Panc1 (cell line): ENCODE data around the gene OR4P4. TPM values are rescaled to one million over a fixed set of nuclear protein-coding genes. Genes with fewer than 3 reads are reported as not detected.

Experiments used
- ATAC-seq: fragments of 200-7000 bp; cut with Tn5 transposase; 2 replicates; pipeline ENCODE4 v1.9.1; 2020; ENCODE audit warnings: mild to moderate bottlenecking, moderate library complexity
- Bru-seq: library from RNA; stranded (reverse); fragments of 400-500 nt; gene quantifications from one replicate; lab custom pipeline; 2021; lab: Mats Ljungman, UMichigan
- BruChase-seq, 2 experiments: library from RNA; stranded (reverse); fragments of 400-500 nt; gene quantifications; one replicate each; lab custom pipeline; 2021; lab: Mats Ljungman, UMichigan
- BruUV-seq: library from RNA; stranded (reverse); fragments of 400-500 nt; replicated peaks from 2 replicates; lab custom pipeline; 2021; lab: Mats Ljungman, UMichigan
- CTCF ChIA-PET: fragments of 300-600 bp; sonication (Branson Sonifier 250); formaldehyde crosslinking; loops from one replicate; lab custom pipeline; 2022; ENCODE audit warnings: antibody characterized with exemption; lab: Charles Lee
- POLR2A ChIA-PET: fragments of 300-600 bp; sonication (Branson Sonifier 250); formaldehyde crosslinking; loops from one replicate; lab custom pipeline; 2022; ENCODE audit warnings: antibody characterized with exemption; lab: Charles Lee
- DNase-seq: peaks from one replicate; pipeline ENCODE4 v3.0.0-alpha.2; 2010; ENCODE audit warnings: low read depth, low spot score
- H3K27ac ChIP-seq: 2 replicates; pipeline ENCODE4 v1.5.1; 2011; ENCODE audit warnings: mild to moderate bottlenecking, low read length, inconsistent platforms
- H3K27me3 ChIP-seq: fragments of 200-500 bp; sonication (Bioruptor generic); 2 replicates; pipeline ENCODE4 v1.6.0; 2014; ENCODE audit warnings: low read length, inconsistent platforms; ENCODE audit not compliant: control insufficient read depth, insufficient read depth
- H3K36me3 ChIP-seq: fragments of 200-500 bp; sonication (Bioruptor generic); 2 replicates; pipeline ENCODE4 v1.5.1; 2014; ENCODE audit warnings: inconsistent platforms, mild to moderate bottlenecking, low read length, moderate library complexity; ENCODE audit not compliant: control insufficient read depth, insufficient read depth
- H3K4me1 ChIP-seq: 2 replicates; pipeline ENCODE4 v1.5.1; 2011; ENCODE audit warnings: inconsistent platforms, mild to moderate bottlenecking, low read length, moderate library complexity; ENCODE audit not compliant: control insufficient read depth, insufficient read depth
- H3K4me3 ChIP-seq, 2 experiments: 2 replicates each; pipeline ENCODE4 v1.5.1; 2011 to 2012; ENCODE audit warnings: low read depth in 2 of 2, low read length in 2 of 2, mild to moderate bottlenecking in 2 of 2, inconsistent platforms in 1 of 2, moderate library complexity in 1 of 2
- H3K9me3 ChIP-seq: fragments of 200-500 bp; sonication (Bioruptor generic); 2 replicates; pipeline ENCODE4 v1.5.1; 2014; ENCODE audit warnings: low read depth, mild to moderate bottlenecking, inconsistent platforms, low read length, moderate library complexity; ENCODE audit not compliant: control insufficient read depth, insufficient read depth
- CTCF ChIP-seq: fragments of 450-650 bp; IDR thresholded peaks from 2 replicates; pipeline ENCODE4 v1.5.1; 2017; ENCODE audit warnings: mild to moderate bottlenecking
- POLR2AphosphoS5 ChIP-seq: IDR thresholded peaks from 2 replicates; pipeline ENCODE4 v1.6.1; 2012; ENCODE audit warnings: mild to moderate bottlenecking, low read depth, low read length, moderate library complexity
- REST ChIP-seq, 2 experiments: IDR thresholded peaks; 2 replicates each; pipeline ENCODE4 v1.6.1; 2011 to 2012; ENCODE audit warnings: low read depth in 2 of 2, control low read depth in 1 of 2, low read length in 1 of 2, mild to moderate bottlenecking in 1 of 2, moderate library complexity in 1 of 2; ENCODE audit not compliant: insufficient read depth in 1 of 2
- SIN3A ChIP-seq: IDR thresholded peaks from 2 replicates; pipeline ENCODE4 v1.6.1; 2012; ENCODE audit warnings: low read depth, mild to moderate bottlenecking, low read length, moderate library complexity, borderline replicate concordance; ENCODE audit not compliant: insufficient read depth
- TCF7L2 ChIP-seq: IDR thresholded peaks from 2 replicates; pipeline ENCODE4 v1.6.1; 2011; ENCODE audit warnings: mild to moderate bottlenecking, low read depth, low read length, inconsistent platforms
- in situ Hi-C: cut with HindIII; loops from 2 replicates; pipeline ENCODE4 v1.10.0; 2016; ENCODE audit warnings: low sequenced_read_pairs, low pct_unique_long_range_greater_than_20kb
- intact Hi-C: fragments of 100-400 bp; cut with micrococcal nuclease; formaldehyde crosslinking; loops from one replicate; pipeline ENCODE4 v1.10.0; 2022; ENCODE audit not compliant: unreplicated experiment
- long read RNA-seq: library from polyadenylated mRNA; unstranded; transcript quantifications from one replicate; pipeline ENCODE4 v2.0.0, GENCODE V29; 2021; ENCODE audit not compliant: unreplicated experiment
- polyA plus RNA-seq: library from polyadenylated mRNA; unstranded; fragments of >200 nt; gene quantifications from one replicate; pipeline ENCODE4 v1.2.1, GENCODE V29; 2012; ENCODE audit warnings: missing spikeins; ENCODE audit not compliant: insufficient read length
- total RNA-seq: library from RNA; stranded (reverse); gene quantifications from one replicate; pipeline ENCODE4 v1.2.1, GENCODE V29; 2021; ENCODE audit not compliant: unreplicated experiment

OR4P4 gene
- total RNA-seq = not detected
- polyA plus RNA-seq = not detected
- Bru-seq, nascent RNA = not detected
- BruChase-seq, experiment 1, labeled RNA remaining after a 2-hour chase = not detected
- not detected for BruChase-seq, experiment 2, labeled RNA remaining after a 6-hour chase
- long read RNA-seq = 0 reads

GRCh38 chr11:55634813-55635212 is at the start of gene OR4P4:
TSS of gene OR4P4 (plus strand) at chr11:55635113.
- POLR2A ChIA-PET = no interaction called here
- in situ Hi-C loops (no loop called here), intact Hi-C loops (loop anchor here (10.0 kb wide), 1 partner anchor 130 kb away; no protein-coding TSS in a partner anchor)
- Histone ChIP-seq H3K27ac (no peak within 1 kb of the TSS), H3K4me3 (no peak within 1 kb of the TSS), H3K36me3 (no peaks in the 10 kb centered on the region), H3K4me1 (no peaks in the 10 kb centered on the region), H3K27me3 (no peaks in the 10 kb centered on the region), H3K9me3 (peaks cover 4% of the 10 kb centered on the region; the same call in 1 of the 2 replicates)
- CTCF ChIA-PET = no interaction called here
- ATAC-seq = no peak
- BruUV-seq = no TSS peak
- no peak for DNase-seq
- TF ChIP-seq SIN3A = no peak
- TF ChIP-seq REST (IDR thresholded peaks at IDR 0.05; ENCODE audit: insufficient read depth in 1 of 2, low read depth in 2 of 2, low read length in 1 of 2) = no peak
- no peak for TF ChIP-seq CTCF
- no peak for TF ChIP-seq POLR2AphosphoS5
- TF ChIP-seq TCF7L2 = no peak

GRCh38 chr11:55607545-55607944 is 27.4 kb upstream of the OR4P4 start, which contains the start of gene OR4C11:
TSS of gene OR4C11 (minus strand) at chr11:55607645. CDS start at chr11:55604373, 3,272 bp downstream.
- in situ Hi-C loops (no loop called here), intact Hi-C loops (loop anchor here (10.0 kb wide), 1 partner anchor 243 kb away; the partner anchor contains the start of gene OR4A15)
- TF ChIP-seq REST (IDR thresholded peaks at IDR 0.05; ENCODE audit: insufficient read depth in 1 of 2, low read depth in 2 of 2, low read length in 1 of 2) = no peak
- no peak for TF ChIP-seq CTCF
- no peak for TF ChIP-seq SIN3A
- TF ChIP-seq POLR2AphosphoS5 = no peak
- TF ChIP-seq TCF7L2 = no peak
- ATAC-seq = no peak
- POLR2A ChIA-PET = no interaction called here
- Histone ChIP-seq H3K36me3 (no peaks in the 10 kb centered on the region), H3K4me3 (no peak within 1 kb of the TSS), H3K27ac (no peak within 1 kb of the TSS), H3K4me1 (no peaks in the 10 kb centered on the region), H3K27me3 (no peaks in the 10 kb centered on the region), H3K9me3 (no peaks in the 10 kb centered on the region; the same call in 1 of the 2 replicates)
- BruUV-seq = no TSS peak
- CTCF ChIA-PET = no interaction called here
- no peak for DNase-seq
